H1 (cell line): ENCODE measurements around the gene MARK4. TPM values are rescaled to one million over a fixed set of nuclear protein-coding genes. Genes with fewer than 3 reads are reported as not detected.

Source experiments
- CTCF ChIA-PET: fragments of 300-600 bp; sonication (Branson Sonifier 250); formaldehyde crosslinking; loops from one replicate; lab custom pipeline; 2021; ENCODE audit not compliant: partially characterized antibody; lab: Charles Lee
- POLR2A ChIA-PET: fragments of 300-600 bp; sonication (Branson Sonifier 250); formaldehyde crosslinking; loops from one replicate; lab custom pipeline; 2021; ENCODE audit warnings: inconsistent platforms; ENCODE audit not compliant: partially characterized antibody; lab: Charles Lee
- DNase-seq, 2 experiments: peaks; one replicate each; pipeline versions ENCODE4 v3.0.0 to v3.0.0-alpha.2; 2010 to 2022; ENCODE audit warnings: low spot score in 2 of 2, low read depth in 1 of 2, mixed read lengths in 1 of 2
- FAIRE-seq: peaks from 2 replicates; lab custom pipeline; 2011; peaks lifted over from hg19 to GRCh38; lab: Jason Lieb, UNC
- H2AFZ ChIP-seq: 2 replicates; pipeline ENCODE4 v1.8.1; 2012; ENCODE audit warnings: low read length, inconsistent platforms
- H2AK5ac ChIP-seq: 2 replicates; pipeline ENCODE4 v1.6.1; 2013; ENCODE audit warnings: low read depth, low read length
- H2BK120ac ChIP-seq: replicated peaks from 2 replicates; pipeline ENCODE3; 2013; ENCODE audit warnings: low read depth, low read length, inconsistent platforms
- H2BK12ac ChIP-seq: 2 replicates; pipeline ENCODE4 v1.6.1; 2013; ENCODE audit warnings: low read depth, low read length
- H2BK15ac ChIP-seq: 2 replicates; pipeline ENCODE4 v1.6.1; 2013; ENCODE audit warnings: low read length
- H2BK20ac ChIP-seq: 2 replicates; pipeline ENCODE4 v1.6.1; 2013; ENCODE audit warnings: low read length
- H2BK5ac ChIP-seq: 2 replicates; pipeline ENCODE4 v1.6.1; 2013; ENCODE audit warnings: low read depth, low read length
- H3K14ac ChIP-seq: 2 replicates; pipeline ENCODE4 v1.6.1; 2013; ENCODE audit warnings: inconsistent platforms; ENCODE audit not compliant: insufficient read length
- H3K18ac ChIP-seq: 2 replicates; pipeline ENCODE4 v1.6.1; 2013; ENCODE audit warnings: low read length; ENCODE audit errors: extremely low read depth
- H3K23ac ChIP-seq: 2 replicates; pipeline ENCODE4 v1.6.1; 2013; ENCODE audit warnings: inconsistent platforms; ENCODE audit not compliant: insufficient read length
- H3K23me2 ChIP-seq: 2 replicates; pipeline ENCODE4 v1.6.1; 2013; ENCODE audit warnings: low read depth, low read length
- H3K27ac ChIP-seq: 2 replicates; pipeline ENCODE4 v1.6.1; 2011; ENCODE audit warnings: low read depth, low read length, inconsistent platforms
- H3K27me3 ChIP-seq, 4 experiments: replicated peaks in 1 of 4; 1 replicate in 1 of 4; 2 replicates in 3 of 4; pipeline versions ENCODE4 v1.6.1 to v1.8.1; 2011 to 2013; ENCODE audit warnings: low read length in 3 of 4, mild to moderate bottlenecking in 3 of 4, inconsistent platforms in 2 of 4, mixed read lengths in 2 of 4, moderate library complexity in 1 of 4; ENCODE audit not compliant: control insufficient read depth in 3 of 4, insufficient read depth in 3 of 4; ENCODE audit errors: extremely low read depth in 1 of 4
- H3K36me3 ChIP-seq, 4 experiments: 2 replicates each; pipeline versions ENCODE4 v1.6.1 to v1.8.1; 2011 to 2013; ENCODE audit warnings: mild to moderate bottlenecking in 4 of 4, low read length in 3 of 4, moderate library complexity in 2 of 4, control low read depth in 1 of 4, inconsistent platforms in 1 of 4; ENCODE audit not compliant: insufficient read depth in 4 of 4, control insufficient read depth in 2 of 4
- H3K4ac ChIP-seq: replicated peaks from 2 replicates; pipeline ENCODE3; 2013; ENCODE audit warnings: low read length, low read depth, mixed read lengths, inconsistent platforms; ENCODE audit not compliant: insufficient read length
- H3K4me1 ChIP-seq, 4 experiments: replicated peaks in 1 of 4; 1 replicate in 1 of 4; 2 replicates in 3 of 4; pipeline versions ENCODE4 v1.6.1 to v1.8.1; 2011 to 2013; ENCODE audit warnings: low read length in 3 of 4, inconsistent platforms in 2 of 4, mixed read lengths in 1 of 4; ENCODE audit not compliant: insufficient read depth in 4 of 4, control insufficient read depth in 3 of 4
- H3K4me2 ChIP-seq, 2 experiments: 2 replicates each; pipeline versions ENCODE4 v1.6.1 to v1.8.1; 2011 to 2013; ENCODE audit warnings: low read depth in 2 of 2, low read length in 2 of 2, control low read depth in 1 of 2, inconsistent platforms in 1 of 2, mild to moderate bottlenecking in 1 of 2; ENCODE audit not compliant: insufficient read depth in 1 of 2
- H3K4me3 ChIP-seq, 4 experiments: fragments of 200-600, 300-600 bp in 1 of 4; sonication (generic), shearing (Covaris generic), sonication (Bioruptor Twin) in 1 of 4; 2 replicates each; pipeline versions ENCODE4 v1.5.1 to v1.8.1; 2011 to 2016; ENCODE audit warnings: low read length in 4 of 4, low read depth in 3 of 4, control low read depth in 2 of 4, inconsistent platforms in 2 of 4, mild to moderate bottlenecking in 2 of 4, mixed read lengths in 1 of 4, moderate library complexity in 1 of 4; ENCODE audit not compliant: insufficient read depth in 2 of 4; ENCODE audit errors: extremely low read depth in 1 of 4
- H3K56ac ChIP-seq: replicated peaks from 2 replicates; pipeline ENCODE3; 2013; ENCODE audit warnings: low read depth, mild to moderate bottlenecking, mixed read lengths, low read length, inconsistent platforms; ENCODE audit not compliant: insufficient read length
- H3K79me1 ChIP-seq: 2 replicates; pipeline ENCODE4 v1.6.1; 2013; ENCODE audit warnings: low read depth, low read length, control low read depth
- H3K79me2 ChIP-seq, 2 experiments: 2 replicates each; pipeline versions ENCODE4 v1.6.1 to v1.8.1; 2012 to 2013; ENCODE audit warnings: low read length in 2 of 2, mild to moderate bottlenecking in 2 of 2, inconsistent platforms in 1 of 2; ENCODE audit not compliant: insufficient read depth in 2 of 2, control insufficient read depth in 1 of 2
- H3K9ac ChIP-seq, 4 experiments: replicated peaks in 1 of 4; 1 replicate in 1 of 4; 2 replicates in 3 of 4; pipeline versions ENCODE4 v1.6.1 to v1.8.1; 2011 to 2013; ENCODE audit warnings: low read depth in 3 of 4, low read length in 3 of 4, control low read depth in 2 of 4, mild to moderate bottlenecking in 2 of 4, moderate library complexity in 2 of 4, inconsistent platforms in 1 of 4; ENCODE audit errors: extremely low read depth in 1 of 4
- H3K9me3 ChIP-seq, 2 experiments: 2 replicates each; pipeline versions ENCODE4 v1.6.1 to v1.8.1; 2012 to 2013; ENCODE audit warnings: mild to moderate bottlenecking in 2 of 2, moderate library complexity in 2 of 2, control low read depth in 1 of 2, inconsistent platforms in 1 of 2, low read depth in 1 of 2, low read length in 1 of 2, mixed read lengths in 1 of 2; ENCODE audit not compliant: insufficient read depth in 2 of 2
- H4K20me1 ChIP-seq, 2 experiments: replicated peaks in 1 of 2; 2 replicates each; pipeline versions ENCODE3 to v1.8.1; 2011 to 2013; ENCODE audit warnings: inconsistent platforms in 2 of 2, low read length in 2 of 2, mild to moderate bottlenecking in 1 of 2; ENCODE audit not compliant: insufficient read depth in 2 of 2, control insufficient read depth in 1 of 2
- H4K5ac ChIP-seq: 2 replicates; pipeline ENCODE4 v1.6.1; 2013; ENCODE audit warnings: low read length, low read depth, mixed read lengths, inconsistent platforms; ENCODE audit not compliant: insufficient read length
- H4K8ac ChIP-seq: 2 replicates; pipeline ENCODE4 v1.8.0; 2013; ENCODE audit warnings: mild to moderate bottlenecking, moderate library complexity, low read length, inconsistent platforms; ENCODE audit not compliant: insufficient read depth; ENCODE audit errors: extremely low read depth
- H4K91ac ChIP-seq: replicated peaks from 2 replicates; pipeline ENCODE3; 2013; ENCODE audit warnings: low read length, mixed read lengths, inconsistent platforms; ENCODE audit not compliant: insufficient read length
- EZH2 ChIP-seq: fragments of 200-600 bp; sonication (generic); IDR thresholded peaks from 2 replicates; pipeline ENCODE4 v1.7.1; 2012; ENCODE audit warnings: low read depth, mild to moderate bottlenecking, moderate library complexity, low read length, inconsistent platforms; ENCODE audit not compliant: severe bottlenecking
- GABPA ChIP-seq: IDR thresholded peaks from 2 replicates; pipeline ENCODE4 v1.6.1; 2011; ENCODE audit warnings: mild to moderate bottlenecking, low read length, moderate library complexity, borderline replicate concordance; ENCODE audit not compliant: insufficient read depth
- HDAC6 ChIP-seq: IDR thresholded peaks from one replicate; pipeline ENCODE4 v1.7.1; 2012; ENCODE audit warnings: low read depth, mild to moderate bottlenecking, inconsistent platforms, low read length, moderate library complexity
- JUN ChIP-seq: IDR thresholded peaks from 2 replicates; pipeline ENCODE4 v1.6.1; 2011; ENCODE audit warnings: low read depth, mild to moderate bottlenecking, improper control_type of control experiment, low read length
- KDM1A ChIP-seq: fragments of 200-600, 300-600 bp; sonication (generic); IDR thresholded peaks from 2 replicates; pipeline ENCODE4 v1.7.1; 2016; ENCODE audit warnings: mild to moderate bottlenecking, low read length, borderline replicate concordance
- KDM4A ChIP-seq: IDR thresholded peaks from one replicate; pipeline ENCODE4 v1.7.1; 2012; ENCODE audit warnings: low read depth, mild to moderate bottlenecking, moderate library complexity, low read length, inconsistent platforms; ENCODE audit not compliant: severe bottlenecking
- RNF2 ChIP-seq: fragments of 200-900, 300-1000 bp; sonication (generic); IDR thresholded peaks from 2 replicates; pipeline ENCODE4 v1.7.1; 2016; ENCODE audit warnings: borderline replicate concordance, low read depth, mild to moderate bottlenecking, antibody characterized with exemption, low read length; ENCODE audit not compliant: poor library complexity, severe bottlenecking; ENCODE audit errors: missing control alignments
- SP1 ChIP-seq: IDR thresholded peaks from 2 replicates; pipeline ENCODE4 v1.6.1; 2011; ENCODE audit warnings: low read depth, low read length
- YY1 ChIP-seq: IDR thresholded peaks from 2 replicates; pipeline ENCODE4 v1.6.1; 2011; ENCODE audit warnings: low read depth, mild to moderate bottlenecking, low read length
- WGBS, 2 experiments: shearing (Covaris generic) in 1 of 2; methylation state at CpG; one replicate each; pipeline versions ENCODE4 v1.1.6 to v1.1.7; 2013 to 2015; ENCODE audit warnings: low lambda C conversion rate in 2 of 2, mixed read lengths in 2 of 2, inconsistent platforms in 1 of 2, low coverage in 1 of 2, missing lambda C conversion rate in 1 of 2; ENCODE audit not compliant: insufficient replicate concordance in 2 of 2, insufficient coverage in 1 of 2, insufficient read length in 1 of 2; ENCODE audit errors: extremely low coverage in 1 of 2, missing lambda C conversion rate in 1 of 2; 5-methylcytosine and 5-hydroxymethylcytosine counted together
- polyA plus RNA-seq, 7 experiments: library from polyadenylated mRNA; depleted of rRNA in 3 of 7; stranded (reverse) in 5 of 7; unstranded in 2 of 7; fragments of >200 nt in 5 of 7; fragments of 200-250 nt in 2 of 7; gene quantifications; 1 replicate in 5 of 7; 2 replicates in 1 of 7; 4 replicates in 1 of 7; pipeline versions ENCODE4 v1.2.1 to v1.2.3, GENCODE V29; 2011 to 2013; ENCODE audit warnings: missing spikeins in 2 of 7, mixed read lengths in 2 of 7
- total RNA-seq: library from RNA; stranded (reverse); fragmentation: NEBNext Ultra II Directional; extraction: Animal tissue kit (Norgen Biotek cat#: 25700); gene quantifications from 2 replicates; pipeline ENCODE4 v1.2.1, GENCODE V29; 2021
- TF ChIP-seq, protein P1 (sequence below): IDR thresholded peaks from 2 replicates; pipeline ENCODE4 v1.6.1; 2011; ENCODE audit warnings: low read depth, mild to moderate bottlenecking, low read length; ENCODE audit not compliant: insufficient read depth
- TF ChIP-seq, protein P2 (sequence below): IDR thresholded peaks from 2 replicates; pipeline ENCODE4 v1.6.1; 2011; ENCODE audit warnings: low read length, improper control_type of control experiment

MARK4 gene
- total and polyA plus RNA-seq, 2 of the 8 experiments (the other 6 are each of a cell fraction or from before 2014, with no cell fraction given): 12.3 to 49.8 TPM

DNA sequence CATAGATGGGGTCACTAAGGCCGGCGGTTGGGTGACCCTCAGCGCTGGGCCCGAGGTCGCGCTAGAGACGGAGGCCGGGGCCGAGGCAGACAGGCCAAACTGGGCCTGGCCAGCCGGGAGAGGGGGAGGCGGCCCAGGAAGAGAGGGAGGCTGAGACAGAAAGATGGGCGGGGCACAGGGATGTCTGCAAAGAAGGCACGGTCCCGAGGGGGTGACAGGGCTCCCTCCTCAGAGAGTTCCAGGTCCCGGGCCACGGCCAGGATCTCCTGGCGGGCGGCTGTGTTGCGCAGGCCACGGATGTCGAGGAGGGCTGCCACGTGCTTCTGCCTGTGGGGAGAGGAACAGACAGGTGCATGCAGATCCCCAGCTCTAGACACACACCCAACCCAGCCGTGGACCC is 38.0 kb upstream of the MARK4 start:
- WGBS, 2 experiments: 86% methylated on average over 13 of the region's 23 CpGs; no CpG with 5 or more reads in 1 of the 2 experiments
- H3K9me3 ChIP-seq: no peaks in the 10 kb centered on the region; a peak in 1 of 4 replicates
- no peak overlapping the region for H2AFZ ChIP-seq
- no peak overlapping the region for H2BK12ac ChIP-seq
- no peak overlapping the region for H2AK5ac ChIP-seq
- H3K14ac ChIP-seq: no peak overlapping the region
- H2BK120ac ChIP-seq: no peak overlapping the region
- no peaks in the 10 kb centered on the region for H3K79me2 ChIP-seq
- H2BK15ac ChIP-seq: no peak overlapping the region; the same call in 1 of the 2 replicates
- ChIA-PET CTCF (interaction anchor here (0.6 to 4.9 kb wide), 5 partner anchors 10 to 101 kb away, joined by 3 to 29 read pairs (median 7); no protein-coding TSS in a partner anchor), POLR2A (no interaction called here)
- no peak overlapping the region for H3K23ac ChIP-seq
- H3K4me3 ChIP-seq: no peak overlapping the region
- H3K18ac ChIP-seq: no peak overlapping the region
- H4K8ac ChIP-seq: no peak overlapping the region; the same call in 1 of the 2 replicates
- no peak overlapping the region for H3K4ac ChIP-seq
- H4K20me1 ChIP-seq: no peaks in the 10 kb centered on the region
- no peak for FAIRE-seq
- no peak overlapping the region for H3K56ac ChIP-seq
- H4K5ac ChIP-seq: no peak overlapping the region
- TF ChIP-seq GABPA (no peak), EZH2 (no peak), YY1 (no peak), KDM4A (no peak), JUN (no peak), HDAC6 (no peak), KDM1A (no peak), RNF2 (no peak), SP1 (no peak)
- TF ChIP-seq, protein P1, sequence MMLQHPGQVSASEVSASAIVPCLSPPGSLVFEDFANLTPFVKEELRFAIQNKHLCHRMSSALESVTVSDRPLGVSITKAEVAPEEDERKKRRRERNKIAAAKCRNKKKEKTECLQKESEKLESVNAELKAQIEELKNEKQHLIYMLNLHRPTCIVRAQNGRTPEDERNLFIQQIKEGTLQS: no peak
- TF ChIP-seq, protein P2, sequence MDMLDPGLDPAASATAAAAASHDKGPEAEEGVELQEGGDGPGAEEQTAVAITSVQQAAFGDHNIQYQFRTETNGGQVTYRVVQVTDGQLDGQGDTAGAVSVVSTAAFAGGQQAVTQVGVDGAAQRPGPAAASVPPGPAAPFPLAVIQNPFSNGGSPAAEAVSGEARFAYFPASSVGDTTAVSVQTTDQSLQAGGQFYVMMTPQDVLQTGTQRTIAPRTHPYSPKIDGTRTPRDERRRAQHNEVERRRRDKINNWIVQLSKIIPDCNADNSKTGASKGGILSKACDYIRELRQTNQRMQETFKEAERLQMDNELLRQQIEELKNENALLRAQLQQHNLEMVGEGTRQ: no peak
- no peak overlapping the region for H3K4me2 ChIP-seq
- no peak overlapping the region for H3K9ac ChIP-seq
- no peak overlapping the region for H2BK20ac ChIP-seq
- no peak overlapping the region for H3K27ac ChIP-seq
- H3K4me1 ChIP-seq: peaks cover 0 to 12% (median 9%) of the 10 kb centered on the region in 4 experiments; a peak in 5 of 7 replicates
- peaks cover 15% of the 10 kb centered on the region; the same call in 1 of the 2 replicates for H3K23me2 ChIP-seq
- peaks cover 14 to 36% (median 29%) of the 10 kb centered on the region in 4 experiments for H3K27me3 ChIP-seq
- H3K36me3 ChIP-seq: no peaks in the 10 kb centered on the region; a peak in 1 of 8 replicates
- H4K91ac ChIP-seq: no peak overlapping the region
- H2BK5ac ChIP-seq: no peak overlapping the region
- H3K79me1 ChIP-seq: no peaks in the 10 kb centered on the region
- no peak for DNase-seq
